ENCODE results near the gene AGK. TPM values are rescaled to one million over a fixed set of nuclear protein-coding genes. Genes with fewer than 3 reads are reported as not detected.

Gene AGK
- total and polyA plus RNA-seq, 4 donors: 7.2 to 13.6 (median 8.9) TPM

GRCh38 chr7:141575654-141576448 is 24.6 kb downstream of the AGK start:
- Histone ChIP-seq H3K9ac (ENCODE audit: low read depth in 1 of 2, low read length in 2 of 2) (no peak overlapping the region), H3K9me3 (ENCODE audit: control insufficient read depth in 4 of 4, low read length in 3 of 4) (peaks cover 0 to 9% (median 6%) of the 10 kb centered on the region in 4 donors), H3K27ac (ENCODE audit: low read depth in 1 of 2, low read length in 2 of 2) (no peak overlapping the region), H3K4me1 (ENCODE audit: control insufficient read depth in 4 of 4, insufficient read depth in 4 of 4, low read length in 3 of 4) (no peaks in the 10 kb centered on the region), H3K4me3 (ENCODE audit: low read depth in 1 of 3, low read length in 3 of 3) (no peak overlapping the region), H3K36me3 (ENCODE audit: control insufficient read depth in 4 of 4, insufficient read depth in 3 of 4, low read depth in 1 of 4, low read length in 3 of 4) (peaks cover 0 to 4% (median 3%) of the 10 kb centered on the region in 4 donors), H3K27me3 (ENCODE audit: control insufficient read depth in 4 of 4, insufficient read depth in 4 of 4, low read length in 3 of 4) (no peaks in the 10 kb centered on the region)
- TF ChIP-seq, protein P1, sequence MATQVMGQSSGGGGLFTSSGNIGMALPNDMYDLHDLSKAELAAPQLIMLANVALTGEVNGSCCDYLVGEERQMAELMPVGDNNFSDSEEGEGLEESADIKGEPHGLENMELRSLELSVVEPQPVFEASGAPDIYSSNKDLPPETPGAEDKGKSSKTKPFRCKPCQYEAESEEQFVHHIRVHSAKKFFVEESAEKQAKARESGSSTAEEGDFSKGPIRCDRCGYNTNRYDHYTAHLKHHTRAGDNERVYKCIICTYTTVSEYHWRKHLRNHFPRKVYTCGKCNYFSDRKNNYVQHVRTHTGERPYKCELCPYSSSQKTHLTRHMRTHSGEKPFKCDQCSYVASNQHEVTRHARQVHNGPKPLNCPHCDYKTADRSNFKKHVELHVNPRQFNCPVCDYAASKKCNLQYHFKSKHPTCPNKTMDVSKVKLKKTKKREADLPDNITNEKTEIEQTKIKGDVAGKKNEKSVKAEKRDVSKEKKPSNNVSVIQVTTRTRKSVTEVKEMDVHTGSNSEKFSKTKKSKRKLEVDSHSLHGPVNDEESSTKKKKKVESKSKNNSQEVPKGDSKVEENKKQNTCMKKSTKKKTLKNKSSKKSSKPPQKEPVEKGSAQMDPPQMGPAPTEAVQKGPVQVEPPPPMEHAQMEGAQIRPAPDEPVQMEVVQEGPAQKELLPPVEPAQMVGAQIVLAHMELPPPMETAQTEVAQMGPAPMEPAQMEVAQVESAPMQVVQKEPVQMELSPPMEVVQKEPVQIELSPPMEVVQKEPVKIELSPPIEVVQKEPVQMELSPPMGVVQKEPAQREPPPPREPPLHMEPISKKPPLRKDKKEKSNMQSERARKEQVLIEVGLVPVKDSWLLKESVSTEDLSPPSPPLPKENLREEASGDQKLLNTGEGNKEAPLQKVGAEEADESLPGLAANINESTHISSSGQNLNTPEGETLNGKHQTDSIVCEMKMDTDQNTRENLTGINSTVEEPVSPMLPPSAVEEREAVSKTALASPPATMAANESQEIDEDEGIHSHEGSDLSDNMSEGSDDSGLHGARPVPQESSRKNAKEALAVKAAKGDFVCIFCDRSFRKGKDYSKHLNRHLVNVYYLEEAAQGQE (IDR thresholded peaks at IDR 0.05): no peak
- no peak for TF ChIP-seq HNF4G (IDR thresholded peaks at IDR 0.05)
- TF ChIP-seq, protein P2, sequence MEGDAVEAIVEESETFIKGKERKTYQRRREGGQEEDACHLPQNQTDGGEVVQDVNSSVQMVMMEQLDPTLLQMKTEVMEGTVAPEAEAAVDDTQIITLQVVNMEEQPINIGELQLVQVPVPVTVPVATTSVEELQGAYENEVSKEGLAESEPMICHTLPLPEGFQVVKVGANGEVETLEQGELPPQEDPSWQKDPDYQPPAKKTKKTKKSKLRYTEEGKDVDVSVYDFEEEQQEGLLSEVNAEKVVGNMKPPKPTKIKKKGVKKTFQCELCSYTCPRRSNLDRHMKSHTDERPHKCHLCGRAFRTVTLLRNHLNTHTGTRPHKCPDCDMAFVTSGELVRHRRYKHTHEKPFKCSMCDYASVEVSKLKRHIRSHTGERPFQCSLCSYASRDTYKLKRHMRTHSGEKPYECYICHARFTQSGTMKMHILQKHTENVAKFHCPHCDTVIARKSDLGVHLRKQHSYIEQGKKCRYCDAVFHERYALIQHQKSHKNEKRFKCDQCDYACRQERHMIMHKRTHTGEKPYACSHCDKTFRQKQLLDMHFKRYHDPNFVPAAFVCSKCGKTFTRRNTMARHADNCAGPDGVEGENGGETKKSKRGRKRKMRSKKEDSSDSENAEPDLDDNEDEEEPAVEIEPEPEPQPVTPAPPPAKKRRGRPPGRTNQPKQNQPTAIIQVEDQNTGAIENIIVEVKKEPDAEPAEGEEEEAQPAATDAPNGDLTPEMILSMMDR (IDR thresholded peaks at IDR 0.05; ENCODE audit: low read depth, low read length, missing input control): no peak
- TF ChIP-seq RXRA (IDR thresholded peaks at IDR 0.05): no peak
- no peak for TF ChIP-seq FOXA2 (IDR thresholded peaks at IDR 0.05)
- TF ChIP-seq YY1 (IDR thresholded peaks at IDR 0.05): no peak
- no peak for TF ChIP-seq GABPA (IDR thresholded peaks at IDR 0.05 in 1 of 2, conservative IDR thresholded peaks at IDR 0.05 in 1 of 2)
- TF ChIP-seq SP1 (IDR thresholded peaks at IDR 0.05): no peak
- TF ChIP-seq FOXA1 (IDR thresholded peaks at IDR 0.05): no peak
- TF ChIP-seq, protein P3, sequence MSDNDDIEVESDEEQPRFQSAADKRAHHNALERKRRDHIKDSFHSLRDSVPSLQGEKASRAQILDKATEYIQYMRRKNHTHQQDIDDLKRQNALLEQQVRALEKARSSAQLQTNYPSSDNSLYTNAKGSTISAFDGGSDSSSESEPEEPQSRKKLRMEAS (IDR thresholded peaks at IDR 0.05): no peak
- TF ChIP-seq ATF3 (IDR thresholded peaks at IDR 0.05): no peak
- TF ChIP-seq EGR1 (IDR thresholded peaks at IDR 0.05; ENCODE audit: low read depth in 2 of 2): no peak
- TF ChIP-seq RAD21 (IDR thresholded peaks at IDR 0.05): no peak
- TF ChIP-seq TAF1 (conservative IDR thresholded peaks at IDR 0.05): no peak
- TF ChIP-seq NR2F2 (IDR thresholded peaks at IDR 0.05): no peak
- TF ChIP-seq JUND (IDR thresholded peaks at IDR 0.05): no peak
- TF ChIP-seq, protein P4, sequence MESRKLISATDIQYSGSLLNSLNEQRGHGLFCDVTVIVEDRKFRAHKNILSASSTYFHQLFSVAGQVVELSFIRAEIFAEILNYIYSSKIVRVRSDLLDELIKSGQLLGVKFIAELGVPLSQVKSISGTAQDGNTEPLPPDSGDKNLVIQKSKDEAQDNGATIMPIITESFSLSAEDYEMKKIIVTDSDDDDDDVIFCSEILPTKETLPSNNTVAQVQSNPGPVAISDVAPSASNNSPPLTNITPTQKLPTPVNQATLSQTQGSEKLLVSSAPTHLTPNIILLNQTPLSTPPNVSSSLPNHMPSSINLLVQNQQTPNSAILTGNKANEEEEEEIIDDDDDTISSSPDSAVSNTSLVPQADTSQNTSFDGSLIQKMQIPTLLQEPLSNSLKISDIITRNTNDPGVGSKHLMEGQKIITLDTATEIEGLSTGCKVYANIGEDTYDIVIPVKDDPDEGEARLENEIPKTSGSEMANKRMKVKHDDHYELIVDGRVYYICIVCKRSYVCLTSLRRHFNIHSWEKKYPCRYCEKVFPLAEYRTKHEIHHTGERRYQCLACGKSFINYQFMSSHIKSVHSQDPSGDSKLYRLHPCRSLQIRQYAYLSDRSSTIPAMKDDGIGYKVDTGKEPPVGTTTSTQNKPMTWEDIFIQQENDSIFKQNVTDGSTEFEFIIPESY (IDR thresholded peaks at IDR 0.05): no peak
- WGBS: 96% methylated on average over 2 of the region's 2 CpGs
- DNase-seq (ENCODE audit: low spot score): no peak
